ENCODE measurements around the gene PNN.
"Not testable (repeated sequence)": the region's sequence is repeated elsewhere in the genome, so short reads cannot be mapped to it uniquely, and the experiment has no call there.

PNN gene

GRCh38 chr14:39174560-39175444 is at the start of gene PNN:
PNN (plus strand) TSS chr14:39175254; CDS start chr14:39175280, 26 bp downstream.
- DNase-seq, result peak; percentile 94 to 95

GRCh38 chr14:39137835-39138234 is 37.2 kb upstream of the PNN start:
- not testable (repeated sequence) for DNase-seq

GRCh38 chr14:39138440-39138839 is 36.6 kb upstream of the PNN start:
- no peak for DNase-seq

GRCh38 chr14:39140170-39140569 is 34.9 kb upstream of the PNN start:
- no peak for DNase-seq

- not testable (repeated sequence) for DNase-seq
These were observed 33.4 kb upstream of the PNN start for GRCh38 chr14:39141623-39142022.

- DNase-seq, result not testable (repeated sequence)
These were observed 31.8 kb upstream of the PNN start for GRCh38 chr14:39143226-39143625.

GRCh38 chr14:39145266-39145966 is 29.6 kb upstream of the PNN start:
- no peak for DNase-seq

- DNase-seq, result no peak
These were observed 20.4 kb upstream of the PNN start for GRCh38 chr14:39154594-39155189.

- DNase-seq, result no peak
These were observed 17.6 kb upstream of the PNN start for GRCh38 chr14:39157491-39157890.

- DNase-seq, result no peak
These were observed 16.7 kb upstream of the PNN start for GRCh38 chr14:39158222-39158858.

GRCh38 chr14:39160494-39160893 is 14.6 kb upstream of the PNN start:
- no peak for DNase-seq

- DNase-seq, result not testable (repeated sequence)
These were observed 7.2 kb upstream of the PNN start for GRCh38 chr14:39167797-39168320.

GRCh38 chr14:39168591-39168990 is 6.5 kb upstream of the PNN start:
- no peak for DNase-seq

- no peak for DNase-seq
These were observed 5.5 kb upstream of the PNN start for GRCh38 chr14:39169541-39169900.

GRCh38 chr14:39173198-39173597 is 1.9 kb upstream of the PNN start:
- no peak for DNase-seq

- peak; percentile 46 to 57 for DNase-seq
These were observed 600 bp downstream of the PNN start for GRCh38 chr14:39175445-39176262.

GRCh38 chr14:39176263-39177167 is 1.5 kb downstream of the PNN start:
- DNase-seq, result no peak

GRCh38 chr14:39177168-39177545 is 2.1 kb downstream of the PNN start:
- DNase-seq, result no peak

GRCh38 chr14:39179042-39179441 is 4.0 kb downstream of the PNN start:
- DNase-seq, result no peak

- no peak for DNase-seq
These were observed 5.5 kb downstream of the PNN start for GRCh38 chr14:39180553-39180952.

Data from activated CD4-positive, alpha-beta T cell treated with anti-CD3 and anti-CD28 coated beads, Interleukin-2, amount 50 U/mL, for 48 hours (primary cell).